Hepatic stellate cell (primary cell): ENCODE data around the gene RASL11A.
"Not testable (repeated sequence)": the region's sequence is repeated elsewhere in the genome, so short reads cannot be mapped to it uniquely, and the experiment has no call there.

Experiments used
- DNase-seq: peaks from one replicate; pipeline ENCODE4 v3.0.0; 2011; ENCODE audit warnings: low spot score

Gene RASL11A

GRCh38 chr13:27270594-27271520 lies at the start of gene RASL11A:
Gene RASL11A, plus strand, starts transcription at chr13:27270830. Its CDS starts 115 bp downstream, at chr13:27270945.
- peak; percentile 86 for DNase-seq

GRCh38 chr13:27222100-27222499 lies 48.5 kb upstream of the RASL11A start:
- DNase-seq, result not testable (repeated sequence)

GRCh38 chr13:27226991-27227390 lies 43.6 kb upstream of the RASL11A start:
- no peak for DNase-seq

GRCh38 chr13:27228131-27228530 lies 42.5 kb upstream of the RASL11A start:
- no peak for DNase-seq

GRCh38 chr13:27229642-27230041 lies 41.0 kb upstream of the RASL11A start:
- no peak for DNase-seq

GRCh38 chr13:27233964-27234363 lies 36.7 kb upstream of the RASL11A start:
- DNase-seq, result no peak

- DNase-seq, result no peak
These were observed 34.2 kb upstream of the RASL11A start for GRCh38 chr13:27236478-27236877.

GRCh38 chr13:27242702-27243101 lies 27.9 kb upstream of the RASL11A start:
- DNase-seq, result no peak

GRCh38 chr13:27245610-27246009 lies 25.0 kb upstream of the RASL11A start:
- DNase-seq, result no peak

GRCh38 chr13:27250833-27251165 lies 19.8 kb upstream of the RASL11A start:
- no peak for DNase-seq

GRCh38 chr13:27251166-27252091 lies 19.2 kb upstream of the RASL11A start, which contains the start of gene RPL21:
Gene RPL21, plus strand, starts transcription at chr13:27251558. Its CDS starts 2,219 bp downstream, at chr13:27253777.
- peak; percentile 87 for DNase-seq

- DNase-seq, result no peak
These were observed 18.2 kb upstream of the RASL11A start for GRCh38 chr13:27252467-27252866.

GRCh38 chr13:27257233-27257568 lies 13.4 kb upstream of the RASL11A start:
- no peak for DNase-seq

- no peak for DNase-seq
These were observed 12.9 kb upstream of the RASL11A start for GRCh38 chr13:27257648-27258253.

GRCh38 chr13:27258637-27259386 lies 11.8 kb upstream of the RASL11A start:
- DNase-seq, result no peak

- DNase-seq, result no peak
These were observed 10.8 kb upstream of the RASL11A start for GRCh38 chr13:27259831-27260230.

- no peak for DNase-seq
These were observed 9.2 kb upstream of the RASL11A start for GRCh38 chr13:27261396-27261795.

- DNase-seq, result no peak
These were observed 7.2 kb upstream of the RASL11A start for GRCh38 chr13:27263438-27263837.

GRCh38 chr13:27264181-27264580 lies 6.4 kb upstream of the RASL11A start:
- DNase-seq, result no peak

GRCh38 chr13:27264648-27265047 lies 6.0 kb upstream of the RASL11A start:
- no peak for DNase-seq

- no peak for DNase-seq
These were observed 3.7 kb upstream of the RASL11A start for GRCh38 chr13:27266917-27267316.

- no peak for DNase-seq
These were observed 3.0 kb upstream of the RASL11A start for GRCh38 chr13:27267596-27267995.
